Transverse colon (tissue), 4 donors: ENCODE data around the gene UEVLD. TPM values are rescaled to one million over a fixed set of nuclear protein-coding genes. Genes with fewer than 3 reads are reported as not detected.

Experiments
- DNase-seq: peaks from one replicate; pipeline ENCODE4 v3.0.0-alpha.2; 2019
- H3K27ac ChIP-seq, 4 donors: fragments of 200-600 bp; sonication (generic); 2 replicates each; pipeline ENCODE4 v1.5.1; 2016 to 2018; ENCODE audit warnings: inconsistent platforms in 4 of 4
- H3K27me3 ChIP-seq: fragments of 200-600 bp; sonication (generic); 2 replicates; pipeline ENCODE4 v1.5.1; 2017; ENCODE audit warnings: inconsistent platforms
- H3K36me3 ChIP-seq, 4 donors: fragments of 200-600 bp; sonication (generic); 2 replicates each; pipeline ENCODE4 v1.5.1; 2017 to 2019; ENCODE audit warnings: inconsistent platforms in 4 of 4
- H3K4me1 ChIP-seq, 4 donors: fragments of 200-600 bp; sonication (generic); 2 replicates each; pipeline ENCODE4 v1.5.1; 2017 to 2020; ENCODE audit warnings: inconsistent platforms in 4 of 4
- H3K4me3 ChIP-seq, 4 donors: fragments of 200-600 bp; sonication (generic); 1 replicate in 1 of 4; 2 replicates in 3 of 4; pipeline versions ENCODE4 v1.5.1 to v1.6.1; 2017 to 2019; ENCODE audit warnings: inconsistent platforms in 4 of 4
- H3K9me3 ChIP-seq, 2 donors: fragments of 200-600 bp; sonication (generic); 2 replicates each; pipeline ENCODE4 v1.5.1; 2017 to 2019; ENCODE audit warnings: inconsistent platforms in 2 of 2
- CTCF ChIP-seq, 5 experiments: fragments of 200-600 bp in 3 of 5; fragments of 450-650 bp in 2 of 5; sonication (generic) in 3 of 5; IDR thresholded peaks; 1 replicate in 2 of 5; 2 replicates in 3 of 5; pipeline ENCODE4 v1.5.1; 2016 to 2017; ENCODE audit warnings: antibody characterized with exemption in 5 of 5, inconsistent platforms in 3 of 5, mild to moderate bottlenecking in 2 of 5, moderate library complexity in 1 of 5
- EP300 ChIP-seq: sonication (generic); formaldehyde crosslinking; IDR thresholded peaks from one replicate; pipeline ENCODE4 v1.6.1; 2017; ENCODE audit warnings: antibody characterized with exemption, low read depth
- POLR2A ChIP-seq: fragments of 450-650 bp; IDR thresholded peaks from one replicate; pipeline ENCODE4 v1.6.1; 2016; ENCODE audit warnings: antibody characterized with exemption, mild to moderate bottlenecking, moderate library complexity
- POLR2AphosphoS5 ChIP-seq, 3 donors: sonication (generic); formaldehyde crosslinking; IDR thresholded peaks; one replicate each; pipeline ENCODE4 v1.6.1; 2016; ENCODE audit warnings: antibody characterized with exemption in 3 of 3
- WGBS, 2 donors: methylation state at CpG; one replicate each; pipeline ENCODE4 v1.1.5; 2018; ENCODE audit warnings: low coverage in 1 of 2; 5-methylcytosine and 5-hydroxymethylcytosine counted together
- in situ Hi-C, 4 donors: fragments of 200-750 bp; cut with MboI; loops; one replicate each; pipeline versions ENCODE4 v1.15.0 to v1.15.1; 2017; ENCODE audit warnings: low sequenced_read_pairs in 3 of 4, low pct_ligation_motif_present in 1 of 4, low pct_unique_long_range_greater_than_20kb in 1 of 4
- intact Hi-C: fragments of 100-400 bp; cut with DNase I; formaldehyde crosslinking; loops from one replicate; pipeline ENCODE4 v1.15.1; 2023; ENCODE audit warnings: low total_unique reads
- total RNA-seq, 4 donors: library from RNA; depleted of rRNA; stranded (reverse); fragments of >200 nt; gene quantifications; one replicate each; pipeline ENCODE4 v1.1.0, GENCODE V29; 2016

UEVLD gene
- total RNA-seq, 4 donors from 2014 or later: 11.2 to 40.3 (median 25.3) TPM

GRCh38 chr11:18490319-18490718 lies 98.2 kb downstream of the UEVLD start:
- TF ChIP-seq POLR2AphosphoS5 (IDR thresholded peaks at IDR 0.05) (no peak), EP300 (no peak), CTCF (IDR thresholded peaks at IDR 0.05) (no peak), POLR2A (no peak)
- intact Hi-C loops (no loop called here), in situ Hi-C loops (no loop called here)
- peaks cover 0 to 5% (median 0%) of the 10 kb centered on the region in 4 donors for H3K4me1 ChIP-seq
- no peak overlapping the region for H3K4me3 ChIP-seq
- DNase-seq: no peak
- H3K27me3 ChIP-seq: no peaks in the 10 kb centered on the region
- no peaks in the 10 kb centered on the region for H3K9me3 ChIP-seq
- 74 to 100% methylated on average over 1 of the region's 1 CpG for WGBS, 2 donors
- H3K27ac ChIP-seq: no peak overlapping the region
- peaks cover 0 to 14% (median 0%) of the 10 kb centered on the region in 4 donors for H3K36me3 ChIP-seq

GRCh38 chr11:18485913-18486528 lies 102.5 kb downstream of the UEVLD start:
- no peaks in the 10 kb centered on the region for H3K27me3 ChIP-seq
- no peak overlapping the region for H3K27ac ChIP-seq
- no peak overlapping the region for H3K4me3 ChIP-seq
- DNase-seq: no peak
- no peaks in the 10 kb centered on the region for H3K4me1 ChIP-seq
- no peaks in the 10 kb centered on the region for H3K9me3 ChIP-seq
- TF ChIP-seq CTCF (IDR thresholded peaks at IDR 0.05): no peak
- TF ChIP-seq EP300: no peak
- TF ChIP-seq POLR2AphosphoS5 (IDR thresholded peaks at IDR 0.05): no peak
- peaks cover 0 to 37% (median 15%) of the 10 kb centered on the region in 4 donors for H3K36me3 ChIP-seq
- intact Hi-C loops: no loop called here
- 90 to 100% methylated on average over 2 to 8 of the region's 8 CpGs for WGBS, 2 donors
- in situ Hi-C loops: no loop called here

Other genes with a start within 250 kb of the UEVLD start
- 100 to 1,000 TPM; 292 to 386 (median 318) TPM for gene LDHA, start 194.2 kb downstream of the UEVLD start, total RNA-seq
- not detected for gene LDHC, start 176.4 kb downstream of the UEVLD start, total RNA-seq
- gene LDHAL6A, start 132.9 kb downstream of the UEVLD start, total RNA-seq: not detected
- 10 to 100 TPM; 32.2 to 95.8 (median 81.2) TPM for gene TSG101, start 61.8 kb downstream of the UEVLD start, total RNA-seq
- 1 to 10 TPM in 1 of 4 donors, under 1 TPM in 1, not detected in 2; 0.40 to 2.0 TPM for gene MISFA, start 11.1 kb upstream of the UEVLD start, total RNA-seq
- 10 to 100 TPM in 3 of 4 donors, 1 to 10 TPM in 1; 8.2 to 18.4 (median 16.4) TPM for gene SPTY2D1, start 45.6 kb upstream of the UEVLD start, total RNA-seq
- gene TMEM86A, start 110.0 kb upstream of the UEVLD start, total RNA-seq: 1 to 10 TPM; 2.6 to 4.9 (median 3.6) TPM
- gene IGSF22, start 137.5 kb upstream of the UEVLD start, total RNA-seq: under 1 TPM in 1 of 4 donors, not detected in 3; 0.16 TPM
- under 1 TPM in 2 of 4 donors, not detected in 2; 0.27 to 0.64 TPM for gene PTPN5, start 203.1 kb upstream of the UEVLD start, total RNA-seq